Mesenchymal stem cell (in vitro differentiated cells and primary cell): ENCODE data around the gene CRTC3.

Experiments
- DNase-seq: peaks from one replicate; pipeline ENCODE4 v3.0.0-alpha.2; 2013
- H2AFZ ChIP-seq: one replicate; pipeline ENCODE4 v1.6.1; 2013; ENCODE audit warnings: low read depth, mild to moderate bottlenecking, control low read depth, inconsistent platforms, low read length, moderate library complexity
- H2AK5ac ChIP-seq: 2 replicates; pipeline ENCODE4 v1.6.1; 2013; ENCODE audit warnings: low read length, moderate library complexity, mild to moderate bottlenecking, inconsistent platforms; ENCODE audit not compliant: severe bottlenecking
- H2BK120ac ChIP-seq: one replicate; pipeline ENCODE4 v1.6.1; 2013; ENCODE audit warnings: low read depth, mild to moderate bottlenecking, inconsistent platforms, low read length, moderate library complexity
- H2BK12ac ChIP-seq, 2 experiments: one replicate each; pipeline ENCODE4 v1.6.1; 2013; ENCODE audit warnings: inconsistent platforms in 2 of 2, low read length in 2 of 2, mild to moderate bottlenecking in 2 of 2, moderate library complexity in 2 of 2, control low read depth in 1 of 2
- H2BK15ac ChIP-seq: one replicate; pipeline ENCODE4 v1.6.1; 2013; ENCODE audit warnings: mild to moderate bottlenecking, low read depth, inconsistent platforms; ENCODE audit not compliant: poor library complexity, severe bottlenecking
- H2BK5ac ChIP-seq: 2 replicates; pipeline ENCODE4 v1.6.1; 2013; ENCODE audit warnings: low read depth, mild to moderate bottlenecking, low read length, control low read depth, inconsistent platforms; ENCODE audit not compliant: poor library complexity, severe bottlenecking
- H3K14ac ChIP-seq, 2 experiments: one replicate each; pipeline ENCODE4 v1.6.1; 2013; ENCODE audit warnings: inconsistent platforms in 2 of 2, low read length in 2 of 2, control low read depth in 1 of 2, mild to moderate bottlenecking in 1 of 2, moderate library complexity in 1 of 2
- H3K18ac ChIP-seq, 2 experiments: one replicate each; pipeline ENCODE4 v1.6.1; 2013; ENCODE audit warnings: inconsistent platforms in 2 of 2, low read length in 2 of 2, control low read depth in 1 of 2, low read depth in 1 of 2, mild to moderate bottlenecking in 1 of 2
- H3K23ac ChIP-seq, 2 experiments: one replicate each; pipeline ENCODE4 v1.6.1; 2013; ENCODE audit warnings: inconsistent platforms in 2 of 2, low read length in 2 of 2, mild to moderate bottlenecking in 2 of 2, moderate library complexity in 2 of 2, control low read depth in 1 of 2
- H3K27ac ChIP-seq: 2 replicates; pipeline ENCODE4 v1.5.1; 2013; ENCODE audit warnings: mild to moderate bottlenecking, moderate library complexity, low read length, control low read depth, inconsistent platforms; ENCODE audit not compliant: poor library complexity, severe bottlenecking
- H3K27me3 ChIP-seq, 2 experiments: 2 replicates each; pipeline versions ENCODE4 v1.6.1 to v1.7.0; 2013; ENCODE audit warnings: low read length in 2 of 2, mild to moderate bottlenecking in 2 of 2, moderate library complexity in 2 of 2, control low read depth in 1 of 2, inconsistent platforms in 1 of 2; ENCODE audit not compliant: control insufficient read depth in 1 of 2, insufficient read depth in 1 of 2
- H3K36me3 ChIP-seq, 2 experiments: 2 replicates each; pipeline versions ENCODE4 v1.6.1 to v1.7.0; 2013; ENCODE audit warnings: low read length in 2 of 2, control low read depth in 1 of 2, inconsistent platforms in 1 of 2, low read depth in 1 of 2, mild to moderate bottlenecking in 1 of 2; ENCODE audit not compliant: insufficient read depth in 2 of 2, control insufficient read depth in 1 of 2
- H3K4ac ChIP-seq, 2 experiments: one replicate each; pipeline ENCODE4 v1.6.1; 2013; ENCODE audit warnings: inconsistent platforms in 2 of 2, low read length in 2 of 2, mild to moderate bottlenecking in 2 of 2, moderate library complexity in 2 of 2, control low read depth in 1 of 2, low read depth in 1 of 2
- H3K4me1 ChIP-seq: 2 replicates; pipeline ENCODE4 v1.6.1; 2013; ENCODE audit warnings: low read depth, low read length, control low read depth; ENCODE audit not compliant: control insufficient read depth, insufficient read depth
- H3K4me2 ChIP-seq: 2 replicates; pipeline ENCODE4 v1.6.1; 2013; ENCODE audit warnings: low read length, mild to moderate bottlenecking, inconsistent platforms; ENCODE audit not compliant: poor library complexity, severe bottlenecking
- H3K4me3 ChIP-seq, 2 experiments: 2 replicates each; pipeline versions ENCODE4 v1.5.1 to v1.7.0; 2013; ENCODE audit warnings: low read length in 2 of 2, mild to moderate bottlenecking in 2 of 2, control low read depth in 1 of 2, low read depth in 1 of 2; ENCODE audit not compliant: insufficient read depth in 1 of 2
- H3K79me1 ChIP-seq: replicated peaks from 2 replicates; pipeline ENCODE4 v1.6.1; 2013; ENCODE audit warnings: mild to moderate bottlenecking, control low read depth, low read length, inconsistent platforms; ENCODE audit not compliant: poor library complexity, severe bottlenecking
- H3K9ac ChIP-seq: 2 replicates; pipeline ENCODE4 v1.7.0; 2013; ENCODE audit warnings: mild to moderate bottlenecking, low read length, moderate library complexity
- H3K9me3 ChIP-seq: 2 replicates; pipeline ENCODE4 v1.7.0; 2013; ENCODE audit warnings: mild to moderate bottlenecking, low read length; ENCODE audit not compliant: control insufficient read depth
- H4K8ac ChIP-seq: one replicate; pipeline ENCODE4 v1.6.1; 2013; ENCODE audit warnings: inconsistent platforms, mild to moderate bottlenecking, low read length, moderate library complexity
- H4K91ac ChIP-seq: one replicate; pipeline ENCODE4 v1.6.1; 2013; ENCODE audit warnings: mild to moderate bottlenecking, low read length, inconsistent platforms
- WGBS: methylation state at CpG from one replicate; pipeline ENCODE4 v1.1.7; 2013; ENCODE audit warnings: mixed read lengths; 5-methylcytosine and 5-hydroxymethylcytosine counted together

The CRTC3 gene

DNA sequence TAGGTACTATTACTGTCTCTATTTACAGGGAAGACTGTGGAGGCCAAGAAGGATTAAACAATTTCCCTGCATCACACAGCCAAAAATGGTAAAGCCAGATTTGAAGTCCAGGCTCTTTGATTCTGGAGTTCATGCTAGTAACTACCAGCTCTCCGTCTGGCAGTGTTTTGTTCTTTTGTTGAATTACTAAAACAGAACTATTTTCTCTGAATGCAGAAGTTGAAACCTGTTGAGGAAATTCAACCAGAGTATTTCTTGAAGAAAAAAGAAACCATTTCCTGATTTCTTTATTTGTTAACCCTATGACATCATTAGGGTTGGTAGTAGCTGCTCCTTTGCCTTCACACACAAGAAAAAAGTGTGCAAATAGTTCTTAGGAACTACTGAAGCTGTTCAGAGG, 34.3 kb downstream of the CRTC3 start:
- no peak overlapping the region for H3K18ac ChIP-seq
- H2BK15ac ChIP-seq, result no peak overlapping the region
- H2AK5ac ChIP-seq, result no peak overlapping the region
- DNase-seq, result no peak
- H3K9ac ChIP-seq, result no peak overlapping the region
- no CpG with 5 or more reads among the region's 1 CpG for WGBS
- no peaks in the 10 kb centered on the region for H3K27me3 ChIP-seq
- H3K23ac ChIP-seq, result no peak overlapping the region
- H3K4ac ChIP-seq, result no peak overlapping the region
- H3K4me2 ChIP-seq, result no peak overlapping the region
- H2BK120ac ChIP-seq, result no peak overlapping the region
- peaks cover 1% of the 10 kb centered on the region for H3K4me1 ChIP-seq
- H3K36me3 ChIP-seq, result peaks cover 0 to 7% of the 10 kb centered on the region in 2 experiments
- no peak overlapping the region for H2BK5ac ChIP-seq
- no peak overlapping the region for H2BK12ac ChIP-seq
- no peak overlapping the region for H3K14ac ChIP-seq
- no peak overlapping the region for H3K27ac ChIP-seq
- no peak overlapping the region for H3K4me3 ChIP-seq
- no peak overlapping the region for H2AFZ ChIP-seq
- H4K8ac ChIP-seq, result no peak overlapping the region
- peaks cover 3% of the 10 kb centered on the region for H3K9me3 ChIP-seq
- no peak overlapping the region for H4K91ac ChIP-seq
- H3K79me1 ChIP-seq, result peaks cover 21% of the 10 kb centered on the region

DNA sequence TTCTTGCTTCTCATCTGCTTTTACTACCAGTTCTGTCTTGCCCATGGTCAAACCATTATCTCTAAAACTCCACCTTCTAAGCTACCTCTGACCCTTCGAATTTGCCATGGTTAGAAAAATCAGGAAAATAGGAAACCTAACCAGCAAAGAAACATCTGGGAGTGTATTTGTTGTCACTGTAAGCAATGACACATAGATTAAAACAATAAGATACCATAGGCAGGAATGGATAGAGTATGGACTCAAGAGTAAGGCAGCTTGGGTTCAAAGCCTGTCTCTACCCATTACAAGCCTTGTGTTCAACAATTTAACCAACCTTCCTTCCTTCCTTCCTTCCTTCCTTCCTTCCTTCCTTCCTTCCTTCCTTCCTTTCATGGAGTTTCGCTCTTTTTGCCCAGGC, 34.9 kb downstream of the CRTC3 start:
- no peak overlapping the region for H4K8ac ChIP-seq
- no peak for DNase-seq
- H3K36me3 ChIP-seq, result peaks cover 0 to 7% of the 10 kb centered on the region in 2 experiments
- H3K79me1 ChIP-seq, result peaks cover 22% of the 10 kb centered on the region
- 100% methylated on average over 1 of the region's 2 CpGs for WGBS
- no peak overlapping the region for H3K18ac ChIP-seq
- no peak overlapping the region for H3K4me3 ChIP-seq
- H4K91ac ChIP-seq, result no peak overlapping the region
- H3K27me3 ChIP-seq, result no peaks in the 10 kb centered on the region
- H3K9me3 ChIP-seq, result peaks cover 3% of the 10 kb centered on the region
- peaks cover 1% of the 10 kb centered on the region for H3K4me1 ChIP-seq
- no peak overlapping the region for H2BK5ac ChIP-seq
- H2BK120ac ChIP-seq, result no peak overlapping the region
- H3K9ac ChIP-seq, result no peak overlapping the region
- no peak overlapping the region for H2BK15ac ChIP-seq
- H2BK12ac ChIP-seq, result no peak overlapping the region
- H3K23ac ChIP-seq, result no peak overlapping the region
- H2AK5ac ChIP-seq, result no peak overlapping the region
- no peak overlapping the region for H3K27ac ChIP-seq
- no peak overlapping the region for H3K4me2 ChIP-seq
- no peak overlapping the region for H3K4ac ChIP-seq
- no peak overlapping the region for H2AFZ ChIP-seq
- no peak overlapping the region for H3K14ac ChIP-seq

- H3K9me3 ChIP-seq, result peaks cover 3% of the 10 kb centered on the region
- H2BK5ac ChIP-seq, result no peak overlapping the region
- H2BK15ac ChIP-seq, result no peak overlapping the region
- H3K4me3 ChIP-seq, result no peak overlapping the region
- peaks cover 0 to 7% of the 10 kb centered on the region in 2 experiments for H3K36me3 ChIP-seq
- peaks cover 1% of the 10 kb centered on the region for H3K4me1 ChIP-seq
- H2AK5ac ChIP-seq, result no peak overlapping the region
- H4K8ac ChIP-seq, result no peak overlapping the region
- no peak overlapping the region for H3K27ac ChIP-seq
- peaks cover 22% of the 10 kb centered on the region for H3K79me1 ChIP-seq
- H3K23ac ChIP-seq, result no peak overlapping the region
- no peak overlapping the region for H3K4ac ChIP-seq
- no peak overlapping the region for H2BK120ac ChIP-seq
- H4K91ac ChIP-seq, result no peak overlapping the region
- no peak overlapping the region for H3K4me2 ChIP-seq
- H3K18ac ChIP-seq, result no peak overlapping the region
- no peak for DNase-seq
- H3K27me3 ChIP-seq, result no peaks in the 10 kb centered on the region
- no peak overlapping the region for H3K14ac ChIP-seq
- H2BK12ac ChIP-seq, result no peak overlapping the region
- H3K9ac ChIP-seq, result no peak overlapping the region
- H2AFZ ChIP-seq, result no peak overlapping the region
Observed at GRCh38 chr15:90565866-90566265, 36.1 kb downstream of the CRTC3 start.

DNA sequence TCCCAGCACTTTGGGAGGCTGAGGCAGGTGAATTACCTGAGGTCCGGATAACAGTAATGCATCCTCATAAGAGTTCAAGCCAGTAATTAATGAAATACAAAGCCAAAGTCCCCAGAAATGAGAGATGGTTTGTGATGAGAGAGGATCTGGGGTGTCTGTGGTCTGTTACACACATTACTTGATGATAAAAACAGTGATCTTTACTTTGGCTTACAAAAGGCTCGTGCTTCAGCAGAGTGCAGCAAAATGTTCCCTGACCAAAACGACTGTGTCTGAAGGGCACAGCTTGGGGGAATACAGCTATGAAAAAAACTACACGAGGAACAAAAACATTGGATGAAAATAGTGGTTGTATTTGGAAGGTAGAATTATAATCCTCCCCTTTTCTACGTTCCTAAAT, 40.9 kb downstream of the CRTC3 start:
- DNase-seq, result no peak
- H2BK120ac ChIP-seq, result no peak overlapping the region
- H3K18ac ChIP-seq, result no peak overlapping the region
- H2BK5ac ChIP-seq, result no peak overlapping the region
- no peak overlapping the region for H2AK5ac ChIP-seq
- H2BK12ac ChIP-seq, result no peak overlapping the region
- H2BK15ac ChIP-seq, result no peak overlapping the region
- 97% methylated on average over 3 of the region's 5 CpGs for WGBS
- no peak overlapping the region for H3K4ac ChIP-seq
- no peak overlapping the region for H3K14ac ChIP-seq
- H3K4me3 ChIP-seq, result no peak overlapping the region
- no peak overlapping the region for H2AFZ ChIP-seq
- no peaks in the 10 kb centered on the region for H3K4me1 ChIP-seq
- H3K4me2 ChIP-seq, result no peak overlapping the region
- peaks cover 3% of the 10 kb centered on the region for H3K9me3 ChIP-seq
- H3K79me1 ChIP-seq, result peaks cover 14% of the 10 kb centered on the region
- no peak overlapping the region for H3K23ac ChIP-seq
- no peak overlapping the region for H4K8ac ChIP-seq
- H4K91ac ChIP-seq, result no peak overlapping the region
- peak overlapping the region; percentile 19 for H3K9ac ChIP-seq
- H3K27me3 ChIP-seq, result no peaks in the 10 kb centered on the region
- peaks cover 0 to 3% of the 10 kb centered on the region in 2 experiments for H3K36me3 ChIP-seq
- no peak overlapping the region for H3K27ac ChIP-seq
